ENCODE results near the gene BLOC1S4. TPM values are rescaled to one million over a fixed set of nuclear protein-coding genes. Genes with fewer than 3 reads are reported as not detected.

The BLOC1S4 gene
- total RNA-seq, 1 experiment from 2014 or later, result 15.7 TPM

DNA sequence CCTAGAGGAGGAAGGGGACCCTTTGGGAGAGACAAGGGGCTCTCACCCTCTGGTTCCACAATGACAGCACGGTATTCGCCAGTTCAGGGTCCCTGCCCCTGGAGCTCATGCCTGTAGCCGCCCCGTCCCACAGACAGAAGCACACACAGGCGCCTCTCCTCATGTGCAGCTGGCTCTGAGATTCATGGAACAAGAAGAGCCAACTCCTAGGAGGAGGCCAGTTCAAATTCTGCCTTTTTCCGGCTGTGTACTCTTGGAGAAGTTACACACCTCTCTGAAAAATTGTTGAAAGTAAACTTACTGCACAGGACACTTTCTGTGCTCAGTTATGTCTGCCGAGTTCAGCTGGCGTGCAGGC is 15.3 kb downstream of the BLOC1S4 start:
- Histone ChIP-seq H3K4me3 (replicated peaks in 1 of 2; ENCODE audit: low read depth in 1 of 2, low read length in 2 of 2) (no peak overlapping the region), H4K20me1 (ENCODE audit: insufficient read depth) (no peaks in the 10 kb centered on the region), H3K9me2 (ENCODE audit: insufficient read depth) (no peaks in the 10 kb centered on the region), H3K27me3 (ENCODE audit: insufficient read depth, low read length) (no peaks in the 10 kb centered on the region), H3K9ac (ENCODE audit: low read length) (no peak overlapping the region), H3K36me3 (ENCODE audit: control insufficient read depth in 1 of 2, insufficient read depth in 2 of 2, low read length in 2 of 2) (no peaks in the 10 kb centered on the region), H3K4me1 (ENCODE audit: control insufficient read depth in 1 of 2, insufficient read depth in 2 of 2, low read length in 2 of 2) (peaks cover 12 to 32% of the 10 kb centered on the region in 2 experiments), H3K4me2 (ENCODE audit: low read length) (no peak overlapping the region), H3K9me3 (ENCODE audit: control insufficient read depth in 1 of 2, insufficient read depth in 1 of 2, low read depth in 1 of 2, low read length in 2 of 2) (no peaks in the 10 kb centered on the region), H2AFZ (ENCODE audit: low read depth, low read length, poor library complexity, severe bottlenecking) (no peak overlapping the region), H3K79me2 (ENCODE audit: insufficient read depth, low read length) (no peaks in the 10 kb centered on the region), H3K27ac (ENCODE audit: low read depth, low read length) (no peak overlapping the region)
- ChIA-PET POLR2A (no interaction called here), RAD21 (ENCODE audit: low non-redundant PET in 1 of 2, low total read pairs in 2 of 2, uncharacterized antibody in 2 of 2, unreplicated experiment in 2 of 2) (no interaction called here), CTCF (no interaction called here)
- no TSS peak for BruUV-seq (replicated peaks)
- TF ChIP-seq JUND (IDR thresholded peaks at IDR 0.05) (no peak), EZH2phosphoT487 (IDR thresholded peaks at IDR 0.05; ENCODE audit: borderline replicate concordance) (no peak), ELF1 (IDR thresholded peaks at IDR 0.05; ENCODE audit: borderline replicate concordance, low read depth) (no peak), EZH2 (IDR thresholded peaks at IDR 0.05) (no peak), RAD21 (IDR thresholded peaks at IDR 0.05; ENCODE audit: low read depth) (no peak), POLR2AphosphoS5 (IDR thresholded peaks at IDR 0.05; ENCODE audit: low read depth, low read length) (no peak), ZNF274 (IDR thresholded peaks at IDR 0.05; ENCODE audit: low read depth, low read length) (no peak)
- TF ChIP-seq, protein P1, sequence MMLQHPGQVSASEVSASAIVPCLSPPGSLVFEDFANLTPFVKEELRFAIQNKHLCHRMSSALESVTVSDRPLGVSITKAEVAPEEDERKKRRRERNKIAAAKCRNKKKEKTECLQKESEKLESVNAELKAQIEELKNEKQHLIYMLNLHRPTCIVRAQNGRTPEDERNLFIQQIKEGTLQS (IDR thresholded peaks at IDR 0.05), result no peak
- TF ChIP-seq, protein P2, sequence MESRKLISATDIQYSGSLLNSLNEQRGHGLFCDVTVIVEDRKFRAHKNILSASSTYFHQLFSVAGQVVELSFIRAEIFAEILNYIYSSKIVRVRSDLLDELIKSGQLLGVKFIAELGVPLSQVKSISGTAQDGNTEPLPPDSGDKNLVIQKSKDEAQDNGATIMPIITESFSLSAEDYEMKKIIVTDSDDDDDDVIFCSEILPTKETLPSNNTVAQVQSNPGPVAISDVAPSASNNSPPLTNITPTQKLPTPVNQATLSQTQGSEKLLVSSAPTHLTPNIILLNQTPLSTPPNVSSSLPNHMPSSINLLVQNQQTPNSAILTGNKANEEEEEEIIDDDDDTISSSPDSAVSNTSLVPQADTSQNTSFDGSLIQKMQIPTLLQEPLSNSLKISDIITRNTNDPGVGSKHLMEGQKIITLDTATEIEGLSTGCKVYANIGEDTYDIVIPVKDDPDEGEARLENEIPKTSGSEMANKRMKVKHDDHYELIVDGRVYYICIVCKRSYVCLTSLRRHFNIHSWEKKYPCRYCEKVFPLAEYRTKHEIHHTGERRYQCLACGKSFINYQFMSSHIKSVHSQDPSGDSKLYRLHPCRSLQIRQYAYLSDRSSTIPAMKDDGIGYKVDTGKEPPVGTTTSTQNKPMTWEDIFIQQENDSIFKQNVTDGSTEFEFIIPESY (IDR thresholded peaks at IDR 0.05; ENCODE audit: extremely low read depth, insufficient replicate concordance, low read length), result no peak
- TF ChIP-seq, protein P3, sequence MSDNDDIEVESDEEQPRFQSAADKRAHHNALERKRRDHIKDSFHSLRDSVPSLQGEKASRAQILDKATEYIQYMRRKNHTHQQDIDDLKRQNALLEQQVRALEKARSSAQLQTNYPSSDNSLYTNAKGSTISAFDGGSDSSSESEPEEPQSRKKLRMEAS (IDR thresholded peaks at IDR 0.05), result no peak
- TF ChIP-seq, protein P4, sequence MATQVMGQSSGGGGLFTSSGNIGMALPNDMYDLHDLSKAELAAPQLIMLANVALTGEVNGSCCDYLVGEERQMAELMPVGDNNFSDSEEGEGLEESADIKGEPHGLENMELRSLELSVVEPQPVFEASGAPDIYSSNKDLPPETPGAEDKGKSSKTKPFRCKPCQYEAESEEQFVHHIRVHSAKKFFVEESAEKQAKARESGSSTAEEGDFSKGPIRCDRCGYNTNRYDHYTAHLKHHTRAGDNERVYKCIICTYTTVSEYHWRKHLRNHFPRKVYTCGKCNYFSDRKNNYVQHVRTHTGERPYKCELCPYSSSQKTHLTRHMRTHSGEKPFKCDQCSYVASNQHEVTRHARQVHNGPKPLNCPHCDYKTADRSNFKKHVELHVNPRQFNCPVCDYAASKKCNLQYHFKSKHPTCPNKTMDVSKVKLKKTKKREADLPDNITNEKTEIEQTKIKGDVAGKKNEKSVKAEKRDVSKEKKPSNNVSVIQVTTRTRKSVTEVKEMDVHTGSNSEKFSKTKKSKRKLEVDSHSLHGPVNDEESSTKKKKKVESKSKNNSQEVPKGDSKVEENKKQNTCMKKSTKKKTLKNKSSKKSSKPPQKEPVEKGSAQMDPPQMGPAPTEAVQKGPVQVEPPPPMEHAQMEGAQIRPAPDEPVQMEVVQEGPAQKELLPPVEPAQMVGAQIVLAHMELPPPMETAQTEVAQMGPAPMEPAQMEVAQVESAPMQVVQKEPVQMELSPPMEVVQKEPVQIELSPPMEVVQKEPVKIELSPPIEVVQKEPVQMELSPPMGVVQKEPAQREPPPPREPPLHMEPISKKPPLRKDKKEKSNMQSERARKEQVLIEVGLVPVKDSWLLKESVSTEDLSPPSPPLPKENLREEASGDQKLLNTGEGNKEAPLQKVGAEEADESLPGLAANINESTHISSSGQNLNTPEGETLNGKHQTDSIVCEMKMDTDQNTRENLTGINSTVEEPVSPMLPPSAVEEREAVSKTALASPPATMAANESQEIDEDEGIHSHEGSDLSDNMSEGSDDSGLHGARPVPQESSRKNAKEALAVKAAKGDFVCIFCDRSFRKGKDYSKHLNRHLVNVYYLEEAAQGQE (IDR thresholded peaks at IDR 0.05; ENCODE audit: low read depth), result no peak
- no peak for DNase-seq (ENCODE audit: low read depth, low spot score)
- intact Hi-C loops (cut with micrococcal nuclease), result no loop called here
- no peak for ATAC-seq
